Esophagus muscularis mucosa (tissue), 4 donors: ENCODE measurements around the gene LSM3. TPM values are rescaled to one million over a fixed set of nuclear protein-coding genes. Genes with fewer than 3 reads are reported as not detected.
A peak's percentile ranks its signal among the peaks of the same experiment; 100 is the strongest.

Experiments
- DNase-seq: peaks from one replicate; pipeline ENCODE4 v3.0.0-alpha.2; 2017; ENCODE audit errors: extremely low spot score
- H3K27ac ChIP-seq, 4 donors: fragments of 200-600 bp; sonication (generic); replicated peaks in 1 of 4; 1 replicate in 3 of 4; 2 replicates in 1 of 4; pipeline ENCODE4 v1.5.1; 2016 to 2019; ENCODE audit warnings: mild to moderate bottlenecking in 1 of 4
- H3K27me3 ChIP-seq, 4 donors: fragments of 200-600 bp; sonication (generic); one replicate each; pipeline versions ENCODE4 v1.5.1 to v1.6.0; 2016 to 2019
- H3K36me3 ChIP-seq, 4 donors: fragments of 200-600 bp; sonication (generic); one replicate each; pipeline ENCODE4 v1.5.1; 2016 to 2019
- H3K4me1 ChIP-seq, 4 donors: fragments of 200-600 bp; sonication (generic); one replicate each; pipeline ENCODE4 v1.5.1; 2016 to 2019
- H3K4me3 ChIP-seq, 4 donors: fragments of 200-600 bp; sonication (generic); 1 replicate in 2 of 4; 2 replicates in 2 of 4; pipeline ENCODE4 v1.5.1; 2016 to 2019; ENCODE audit warnings: mild to moderate bottlenecking in 4 of 4, moderate library complexity in 1 of 4
- H3K9me3 ChIP-seq, 4 donors: fragments of 200-600 bp; sonication (generic); 1 replicate in 3 of 4; 2 replicates in 1 of 4; pipeline ENCODE4 v1.5.1; 2016 to 2019
- EP300 ChIP-seq: sonication (generic); formaldehyde crosslinking; IDR thresholded peaks from one replicate; pipeline ENCODE4 v1.6.1; 2017; ENCODE audit warnings: antibody characterized with exemption
- POLR2A ChIP-seq: fragments of 450-650 bp; IDR thresholded peaks from one replicate; pipeline ENCODE4 v1.6.1; 2017; ENCODE audit warnings: antibody characterized with exemption, moderate library complexity, mild to moderate bottlenecking, low read depth
- POLR2AphosphoS5 ChIP-seq, 2 donors: sonication (generic); formaldehyde crosslinking; IDR thresholded peaks; one replicate each; pipeline ENCODE4 v1.6.1; 2017; ENCODE audit warnings: antibody characterized with exemption in 2 of 2
- WGBS: methylation state at CpG from one replicate; pipeline ENCODE4 v1.1.5; 2018; 5-methylcytosine and 5-hydroxymethylcytosine counted together
- intact Hi-C: fragments of 100-400 bp; cut with DNase I; formaldehyde crosslinking; loops from one replicate; pipeline ENCODE4 v1.15.1; 2023
- total RNA-seq, 4 donors: library from RNA; depleted of rRNA; stranded (reverse); fragments of >200 nt; gene quantifications; one replicate each; pipeline versions ENCODE4 v1.1.0 to v1.2.1, GENCODE V29; 2016
- TF ChIP-seq, protein P1 (sequence below), 3 experiments: fragments of 200-600 bp in 2 of 3; fragments of 450-650 bp in 1 of 3; sonication (generic) in 2 of 3; IDR thresholded peaks; one replicate each; pipeline ENCODE4 v1.5.1; 2017 to 2019; ENCODE audit warnings: antibody characterized with exemption in 3 of 3, mild to moderate bottlenecking in 2 of 3, moderate library complexity in 1 of 3

Gene LSM3
- total RNA-seq, 4 donors from 2014 or later: 8.0 to 12.0 (median 9.6) TPM

DNA sequence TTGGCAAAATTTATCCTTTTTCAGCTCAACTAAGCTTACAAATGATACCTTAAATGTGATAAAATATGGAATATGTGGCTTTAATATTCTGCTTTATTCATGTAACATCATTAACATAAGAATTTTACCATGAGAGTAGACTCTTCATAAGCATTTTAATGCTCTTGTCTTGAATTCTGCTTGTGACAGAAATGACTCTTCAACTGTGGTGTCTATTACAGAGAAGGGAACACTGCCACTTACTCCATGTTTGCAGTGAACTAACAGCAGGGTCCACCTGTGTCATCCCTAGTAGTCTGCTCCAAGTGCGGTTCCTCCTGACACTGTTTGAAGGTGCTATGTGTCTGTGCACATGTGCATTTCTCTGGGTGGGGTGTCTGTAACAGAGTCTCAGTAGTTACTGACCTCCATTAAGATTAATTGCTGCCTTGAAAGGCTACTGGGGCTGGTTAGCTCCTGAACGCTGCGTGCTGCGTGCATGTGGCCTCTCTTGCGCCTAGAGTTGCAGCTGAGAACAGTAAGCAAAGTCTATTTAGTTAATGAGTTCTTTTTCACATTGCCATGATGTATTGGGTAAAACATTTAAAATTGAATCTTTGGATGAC is 8.3 kb downstream of the LSM3 start:
- TF ChIP-seq POLR2AphosphoS5 (IDR thresholded peaks at IDR 0.05): no peak
- no peak for TF ChIP-seq EP300
- no peak for TF ChIP-seq POLR2A
- TF ChIP-seq, protein P1, sequence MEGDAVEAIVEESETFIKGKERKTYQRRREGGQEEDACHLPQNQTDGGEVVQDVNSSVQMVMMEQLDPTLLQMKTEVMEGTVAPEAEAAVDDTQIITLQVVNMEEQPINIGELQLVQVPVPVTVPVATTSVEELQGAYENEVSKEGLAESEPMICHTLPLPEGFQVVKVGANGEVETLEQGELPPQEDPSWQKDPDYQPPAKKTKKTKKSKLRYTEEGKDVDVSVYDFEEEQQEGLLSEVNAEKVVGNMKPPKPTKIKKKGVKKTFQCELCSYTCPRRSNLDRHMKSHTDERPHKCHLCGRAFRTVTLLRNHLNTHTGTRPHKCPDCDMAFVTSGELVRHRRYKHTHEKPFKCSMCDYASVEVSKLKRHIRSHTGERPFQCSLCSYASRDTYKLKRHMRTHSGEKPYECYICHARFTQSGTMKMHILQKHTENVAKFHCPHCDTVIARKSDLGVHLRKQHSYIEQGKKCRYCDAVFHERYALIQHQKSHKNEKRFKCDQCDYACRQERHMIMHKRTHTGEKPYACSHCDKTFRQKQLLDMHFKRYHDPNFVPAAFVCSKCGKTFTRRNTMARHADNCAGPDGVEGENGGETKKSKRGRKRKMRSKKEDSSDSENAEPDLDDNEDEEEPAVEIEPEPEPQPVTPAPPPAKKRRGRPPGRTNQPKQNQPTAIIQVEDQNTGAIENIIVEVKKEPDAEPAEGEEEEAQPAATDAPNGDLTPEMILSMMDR (IDR thresholded peaks at IDR 0.05): no peak
- Histone ChIP-seq H3K9me3 (no peaks in the 10 kb centered on the region), H3K27ac (no peak overlapping the region), H3K4me3 (no peak overlapping the region), H3K36me3 (peaks cover 4 to 73% (median 60%) of the 10 kb centered on the region in 4 donors), H3K4me1 (peaks cover 0 to 10% (median 0%) of the 10 kb centered on the region in 4 donors), H3K27me3 (no peaks in the 10 kb centered on the region)
- intact Hi-C loops: no loop called here
- WGBS: 89% methylated on average over 5 of the region's 5 CpGs
- peak; percentile 66 for DNase-seq

DNA sequence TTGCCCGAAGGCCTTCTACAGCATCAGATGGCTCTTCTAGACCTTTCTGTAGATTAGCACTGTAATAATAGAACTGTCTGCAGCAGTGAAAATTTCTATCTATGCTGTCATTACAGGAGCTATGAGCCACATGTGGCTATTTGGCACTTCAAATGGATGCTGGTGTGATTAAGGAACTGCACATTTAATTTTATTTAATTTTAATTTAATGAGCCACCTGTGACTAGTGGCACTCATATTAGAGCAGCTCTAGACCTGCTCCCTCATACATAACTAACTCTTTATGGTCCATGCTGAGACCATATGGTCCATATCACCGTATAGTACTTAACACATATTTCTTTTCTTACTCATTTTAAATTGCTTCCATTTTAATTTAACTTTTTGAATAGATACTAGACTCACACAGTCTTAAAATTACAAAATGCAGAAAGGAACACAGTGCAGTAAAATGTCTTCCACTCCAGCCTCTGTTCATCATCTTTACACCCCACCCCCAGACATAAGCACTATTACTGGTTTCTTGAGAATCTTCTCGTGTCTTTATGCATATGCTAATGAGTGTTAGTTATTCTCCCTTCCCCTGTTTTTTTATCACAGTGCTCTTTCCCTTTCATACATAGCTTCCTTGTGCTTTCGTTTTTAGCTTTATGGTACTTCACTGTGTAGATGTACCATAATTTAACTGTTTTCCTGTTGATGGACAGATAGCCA is 9.6 kb downstream of the LSM3 start:
- TF ChIP-seq EP300: no peak
- TF ChIP-seq POLR2A: no peak
- no peak for TF ChIP-seq POLR2AphosphoS5 (IDR thresholded peaks at IDR 0.05)
- TF ChIP-seq, protein P1 (IDR thresholded peaks at IDR 0.05): no peak
- WGBS: 83% methylated on average over 4 of the region's 4 CpGs
- peak; percentile 45 for DNase-seq
- no peak overlapping the region for H3K27ac ChIP-seq
- peaks cover 4 to 60% (median 49%) of the 10 kb centered on the region in 4 donors for H3K36me3 ChIP-seq
- no peaks in the 10 kb centered on the region for H3K9me3 ChIP-seq
- intact Hi-C loops: no loop called here
- H3K27me3 ChIP-seq: no peaks in the 10 kb centered on the region
- no peak overlapping the region for H3K4me3 ChIP-seq
- H3K4me1 ChIP-seq: peaks cover 0 to 2% (median 0%) of the 10 kb centered on the region in 4 donors

DNA sequence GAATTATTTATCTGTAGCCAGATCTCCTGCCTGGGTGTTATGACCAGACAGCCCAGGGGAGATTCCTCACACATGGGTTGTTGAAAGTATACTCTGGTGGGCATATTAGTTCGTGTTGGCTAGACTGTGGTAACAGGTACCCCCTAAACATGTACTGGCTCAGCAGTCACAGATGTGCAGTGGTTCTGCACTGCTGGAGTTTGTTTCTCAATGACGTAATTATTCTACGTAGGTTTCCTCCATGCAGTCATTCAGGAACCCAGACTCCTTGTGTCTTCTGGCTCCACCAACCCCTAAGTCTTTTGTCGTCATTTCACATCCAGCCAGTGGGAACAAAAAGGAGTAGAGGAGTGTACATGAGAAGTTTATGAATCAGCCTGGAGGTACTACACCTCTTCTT is 16.2 kb downstream of the LSM3 start:
- no peaks in the 10 kb centered on the region for H3K27me3 ChIP-seq
- no peaks in the 10 kb centered on the region for H3K4me1 ChIP-seq
- DNase-seq: no peak
- H3K4me3 ChIP-seq: no peak overlapping the region
- TF ChIP-seq EP300 (no peak), POLR2AphosphoS5 (IDR thresholded peaks at IDR 0.05) (no peak), POLR2A (no peak)
- peaks cover 8 to 44% (median 21%) of the 10 kb centered on the region in 4 donors for H3K36me3 ChIP-seq
- 98% methylated on average over 4 of the region's 4 CpGs for WGBS
- H3K27ac ChIP-seq: no peak overlapping the region
- intact Hi-C loops: no loop called here
- H3K9me3 ChIP-seq: no peaks in the 10 kb centered on the region

DNA sequence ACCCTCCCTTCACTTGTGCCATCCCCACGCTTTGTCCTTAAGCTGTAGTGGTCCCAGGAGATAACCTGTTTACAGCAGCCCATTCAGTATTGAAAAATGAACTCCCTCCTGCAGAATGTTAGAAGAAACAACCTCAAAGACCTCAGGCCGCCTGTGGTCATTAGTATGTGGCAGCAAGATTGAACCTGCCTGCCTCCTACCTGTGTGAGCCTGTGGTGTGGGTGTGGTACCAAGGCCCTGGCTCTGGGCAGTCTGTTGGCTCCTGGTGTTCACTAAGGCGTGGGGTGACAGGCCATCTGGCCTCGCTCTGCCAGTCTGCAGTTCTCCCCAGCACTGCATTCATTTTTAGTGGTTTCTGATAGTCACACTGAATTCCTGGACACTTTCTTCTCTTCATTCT is 21.0 kb downstream of the LSM3 start:
- Histone ChIP-seq H3K36me3 (peaks cover 8 to 45% (median 21%) of the 10 kb centered on the region in 4 donors), H3K27me3 (no peaks in the 10 kb centered on the region), H3K4me3 (no peak overlapping the region), H3K27ac (no peak overlapping the region), H3K9me3 (no peaks in the 10 kb centered on the region), H3K4me1 (peaks cover 8 to 24% (median 12%) of the 10 kb centered on the region in 4 donors)
- 99% methylated on average over 4 of the region's 4 CpGs for WGBS
- no peak for TF ChIP-seq EP300
- TF ChIP-seq POLR2AphosphoS5 (IDR thresholded peaks at IDR 0.05): no peak
- no peak for TF ChIP-seq POLR2A
- TF ChIP-seq, protein P1 (IDR thresholded peaks at IDR 0.05): no peak
- DNase-seq: no peak
- intact Hi-C loops: loop anchor here (5.0 kb wide), 1 partner anchor 63 kb away; no protein-coding TSS in a partner anchor

DNA sequence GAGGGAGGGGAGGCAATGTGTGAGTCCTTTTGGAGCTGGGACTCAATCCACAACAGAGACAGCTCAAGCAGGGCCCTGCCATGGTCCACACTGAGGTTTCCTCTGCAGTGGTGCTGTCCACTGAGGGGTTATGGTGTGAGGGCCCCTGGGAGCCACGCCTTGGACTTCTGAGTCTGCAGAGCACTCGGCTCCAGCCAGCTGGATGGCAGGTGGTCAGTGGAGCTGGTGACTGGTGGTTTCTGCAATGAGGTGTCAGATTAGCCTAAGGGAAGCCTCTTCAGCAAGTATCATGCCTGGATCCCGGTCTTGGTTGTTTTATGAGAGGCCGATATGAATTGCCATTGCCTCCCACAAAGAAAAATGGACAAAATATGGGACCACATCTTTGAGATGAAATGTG is 21.7 kb downstream of the LSM3 start:
- no peak for DNase-seq
- Histone ChIP-seq H3K27me3 (no peaks in the 10 kb centered on the region), H3K9me3 (no peaks in the 10 kb centered on the region), H3K27ac (no peak overlapping the region), H3K4me1 (peaks cover 8 to 27% (median 15%) of the 10 kb centered on the region in 4 donors), H3K36me3 (peaks cover 8 to 40% (median 21%) of the 10 kb centered on the region in 4 donors), H3K4me3 (no peak overlapping the region)
- WGBS: 78% methylated on average over 4 of the region's 4 CpGs
- intact Hi-C loops: loop anchor here (5.0 kb wide), 1 partner anchor 62 kb away; no protein-coding TSS in a partner anchor
- TF ChIP-seq EP300 (no peak), POLR2A (no peak), POLR2AphosphoS5 (IDR thresholded peaks at IDR 0.05) (no peak)
- TF ChIP-seq, protein P1 (IDR thresholded peaks at IDR 0.05): no peak
